Heart left ventricle (tissue), 16 donors: Measurements from ENCODE around the gene STARD9. TPM values are rescaled to one million over a fixed set of nuclear protein-coding genes. Genes with fewer than 3 reads are reported as not detected.

Source experiments
- ATAC-seq, 4 donors: fragments of 200-7000 bp; cut with Tn5 transposase; one replicate each; pipeline ENCODE4 v1.9.1; 2020 to 2022; ENCODE audit warnings: moderate library complexity in 4 of 4, mild to moderate bottlenecking in 3 of 4, moderate number of reproducible peaks in 1 of 4
- DNase-seq, 5 donors: peaks; one replicate each; pipeline ENCODE4 v3.0.0-alpha.2; 2020
- H3K27ac ChIP-seq, 12 donors: fragments of 200-600 bp; sonication (generic) in 4 of 12; one replicate each; pipeline versions ENCODE4 v1.5.0 to v1.8.0; 2016 to 2022; ENCODE audit warnings: mild to moderate bottlenecking in 2 of 12
- H3K27me3 ChIP-seq, 9 donors: fragments of 200-600 bp; sonication (generic) in 2 of 9; one replicate each; pipeline versions ENCODE4 v1.5.1 to v1.8.0; 2016 to 2022; ENCODE audit warnings: mild to moderate bottlenecking in 3 of 9
- H3K36me3 ChIP-seq, 9 donors: fragments of 200-600 bp; sonication (generic) in 2 of 9; one replicate each; pipeline versions ENCODE4 v1.5.0 to v1.8.0; 2018 to 2022; ENCODE audit warnings: mild to moderate bottlenecking in 2 of 9
- H3K4me1 ChIP-seq, 12 donors: fragments of 200-600 bp; sonication (generic) in 4 of 12; one replicate each; pipeline versions ENCODE4 v1.5.0 to v1.8.0; 2016 to 2022; ENCODE audit warnings: mild to moderate bottlenecking in 3 of 12
- H3K4me3 ChIP-seq, 12 donors: fragments of 200-600 bp; sonication (generic) in 4 of 12; one replicate each; pipeline versions ENCODE4 v1.5.0 to v1.8.0; 2017 to 2022; ENCODE audit warnings: mild to moderate bottlenecking in 9 of 12, moderate library complexity in 4 of 12
- H3K9me3 ChIP-seq, 12 donors: fragments of 200-600 bp; sonication (generic) in 4 of 12; one replicate each; pipeline versions ENCODE4 v1.5.0 to v1.8.0; 2016 to 2022; ENCODE audit warnings: mild to moderate bottlenecking in 1 of 12
- CTCF ChIP-seq, 12 donors: fragments of 200-600 bp; sonication (generic) in 4 of 12; IDR thresholded peaks; one replicate each; pipeline versions ENCODE4 v1.5.0 to v1.8.0; 2018 to 2022; ENCODE audit warnings: antibody characterized with exemption in 12 of 12, mild to moderate bottlenecking in 5 of 12
- POLR2A ChIP-seq, 2 donors: fragments of 450-650 bp; IDR thresholded peaks; one replicate each; pipeline ENCODE4 v1.6.1; 2017; ENCODE audit warnings: antibody characterized with exemption in 2 of 2, mild to moderate bottlenecking in 2 of 2, moderate library complexity in 2 of 2
- WGBS, 4 donors: extraction: QIAGEN DNeasy Blood & Tissue Kit in 2 of 4; methylation state at CpG; one replicate each; pipeline versions ENCODE4 v1.1.5 to v1.1.7; 2013 to 2018; 5-methylcytosine and 5-hydroxymethylcytosine counted together
- intact Hi-C, 10 donors: fragments of 100-400 bp; cut with DNase I; formaldehyde crosslinking; loops; one replicate each; pipeline versions ENCODE4 v1.11.1 to v1.14.2; 2022
- polyA plus RNA-seq, 2 donors: library from polyadenylated mRNA; stranded (reverse); fragments of 200-250 nt; gene quantifications; one replicate each; pipeline ENCODE4 v1.2.3, GENCODE V29; 2013
- total RNA-seq, 9 donors: library from RNA; depleted of rRNA in 2 of 9; stranded (reverse); fragments of >200 nt in 2 of 9; fragmentation: NEBNext Ultra II Directional in 3 of 9; extraction: Animal tissue kit (Norgen Biotek cat#: 25700) in 3 of 9; gene quantifications; one replicate each; pipeline versions ENCODE4 v1.1.0 to v1.2.4, GENCODE V29; 2016 to 2023
- donor health status: ischemic (EF 13 %, LVEDD 7.1; RV severe dilation, severe dysfunction).
- donor health status: healthy with polysubstance abuse.
- donor health status: DM: no; HTN: yes; CAD: no.
- donor health status: DM: no; HTN: no; CAD: no.
- donor health status: ischemic (EF 25% LVEDD 6.9; RV normal size, moderate dysfunction).
- donor health status: ischemic (EF 25% LVEDD 5.7; RV mildly dilated, moderate dysfunction).
- donor health status: healthy.
- donor health status: DM: yes; HTN: yes; CAD: no.
- donor health status: ischemic (EF 35%, LVEDD 5.7; RV mildly dilated, moderate dysfunction).
- donor health status: nonischemic (EF 11% LVEDD 7.7; RV severe dilation, severe dysfunction).
- donor health status: DM: yes; HTN: yes; CAD: no.
- donor health status: PGD.
- donor health status: ischemic (EF 29% LVEDD 5.4; RV normal size, mild dysfunction).
- donor health status: nonischemic (EF 23%, LVEDD 6.1; RV moderate dilation, normal function).

The STARD9 gene
- total and polyA plus RNA-seq, 11 donors = 3.7 to 11.1 (median 8.0) TPM

DNA sequence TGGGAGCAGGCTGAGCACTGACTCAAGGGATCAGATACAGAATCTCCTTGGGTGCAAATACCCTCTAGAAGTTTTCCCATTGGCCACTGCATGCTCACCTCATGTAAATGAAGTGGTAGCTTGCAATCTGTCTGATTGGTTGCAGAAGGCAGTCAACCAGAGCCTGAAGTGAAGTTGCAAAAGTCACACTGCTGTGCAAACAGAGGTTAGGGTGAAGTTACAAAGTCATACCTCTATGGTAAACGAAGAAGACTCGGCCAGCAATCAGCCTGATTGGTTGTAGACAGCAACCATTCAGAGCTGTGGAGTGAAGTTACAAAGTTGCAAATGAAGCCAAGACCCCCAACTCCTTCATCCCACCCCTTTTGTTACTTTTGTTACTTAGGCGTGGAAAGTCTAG, 27.1 kb downstream of the STARD9 start:
- H3K4me1 ChIP-seq = peaks cover 7 to 33% (median 23%) of the 10 kb centered on the region in 12 donors
- no peak overlapping the region for H3K27ac ChIP-seq
- ATAC-seq = no peak
- H3K9me3 ChIP-seq = no peaks in the 10 kb centered on the region
- intact Hi-C loops = no loop called here
- 87 to 96% (median 92%) methylated on average over 3 of the region's 3 CpGs for WGBS, 4 donors
- TF ChIP-seq POLR2A (IDR thresholded peaks at IDR 0.05) = no peak
- no peak for TF ChIP-seq CTCF (IDR thresholded peaks at IDR 0.05)
- H3K27me3 ChIP-seq = no peaks in the 10 kb centered on the region
- H3K36me3 ChIP-seq = peaks cover 0 to 15% (median 0%) of the 10 kb centered on the region in 9 donors
- DNase-seq = no peak
- no peak overlapping the region for H3K4me3 ChIP-seq

- ATAC-seq (no peak), DNase-seq (no peak)
- 90 to 96% (median 93%) methylated on average over 2 of the region's 2 CpGs for WGBS, 4 donors
- intact Hi-C loops = no loop called here
- Histone ChIP-seq H3K9me3 (no peaks in the 10 kb centered on the region), H3K36me3 (peaks cover 0 to 15% (median 0%) of the 10 kb centered on the region in 9 donors), H3K27ac (no peak overlapping the region), H3K27me3 (no peaks in the 10 kb centered on the region), H3K4me3 (no peak overlapping the region), H3K4me1 (peaks cover 11 to 48% (median 36%) of the 10 kb centered on the region in 12 donors)
- no peak for TF ChIP-seq POLR2A (IDR thresholded peaks at IDR 0.05)
- no peak for TF ChIP-seq CTCF (IDR thresholded peaks at IDR 0.05)
Measured at GRCh38 chr15:42603978-42604377, 28.6 kb downstream of the STARD9 start.

DNA sequence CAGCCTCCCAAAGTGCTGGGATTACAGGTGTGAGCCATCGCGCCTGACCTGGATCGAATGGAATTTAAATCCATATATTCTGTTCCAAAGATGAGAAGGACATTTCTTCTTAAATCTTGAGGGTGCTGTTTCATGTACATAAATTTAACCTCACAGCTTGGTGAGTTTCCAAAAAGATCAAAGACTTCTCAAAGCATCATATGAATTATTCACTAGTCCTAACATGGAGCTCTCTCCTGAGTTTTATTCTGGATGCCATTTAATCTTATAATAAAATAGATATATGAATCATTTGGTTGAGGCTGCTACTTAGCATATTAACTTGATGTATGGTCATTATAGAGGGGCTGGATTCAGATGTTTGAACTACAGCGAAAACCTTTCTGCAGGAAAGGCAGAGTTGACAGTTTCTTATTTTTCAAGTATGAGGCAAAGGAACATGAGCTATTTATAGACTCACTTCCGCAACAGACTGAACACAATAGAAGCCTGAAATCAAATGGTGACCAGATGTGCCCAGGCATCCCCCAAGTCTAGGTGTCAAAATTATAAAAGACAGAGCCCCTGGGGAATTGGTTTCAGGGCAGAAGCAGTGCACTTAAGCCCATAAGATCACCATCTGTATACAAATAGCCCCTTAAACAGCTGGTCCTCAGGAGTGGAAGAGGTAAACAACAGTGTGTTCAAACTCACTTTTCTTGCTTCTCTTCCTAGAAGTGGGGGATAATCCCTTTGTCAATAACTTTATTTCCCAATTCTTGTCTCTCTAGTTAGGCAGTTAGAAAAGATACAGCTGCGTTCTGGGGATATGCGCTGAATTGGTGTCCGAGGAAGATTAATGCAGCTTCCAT, 29.7 kb downstream of the STARD9 start:
- TF ChIP-seq POLR2A (IDR thresholded peaks at IDR 0.05) (no peak), CTCF (IDR thresholded peaks at IDR 0.05) (no peak)
- intact Hi-C loops = no loop called here
- Histone ChIP-seq H3K4me1 (peaks cover 11 to 59% (median 44%) of the 10 kb centered on the region in 12 donors), H3K27ac (peak overlapping the region in 11 of 12 donors; percentile 27 to 75 (median 54)), H3K27me3 (no peaks in the 10 kb centered on the region), H3K4me3 (peak overlapping the region in 1 of 12 donors; percentile 3), H3K9me3 (no peaks in the 10 kb centered on the region), H3K36me3 (peaks cover 0 to 10% (median 0%) of the 10 kb centered on the region in 9 donors)
- peak in 1 of 5 donors; percentile 21 for DNase-seq
- 52 to 61% (median 58%) methylated on average over 8 of the region's 8 CpGs for WGBS, 4 donors
- peak; percentile 57 to 73 (median 66) for ATAC-seq

- Histone ChIP-seq H3K9me3 (no peaks in the 10 kb centered on the region), H3K27ac (peak overlapping the region in 11 of 12 donors; percentile 27 to 75 (median 54)), H3K4me1 (peaks cover 11 to 61% (median 45%) of the 10 kb centered on the region in 12 donors), H3K36me3 (peaks cover 0 to 8% (median 0%) of the 10 kb centered on the region in 9 donors), H3K27me3 (no peaks in the 10 kb centered on the region), H3K4me3 (peak overlapping the region in 1 of 12 donors; percentile 3)
- TF ChIP-seq CTCF (IDR thresholded peaks at IDR 0.05) = no peak
- no peak for TF ChIP-seq POLR2A (IDR thresholded peaks at IDR 0.05)
- intact Hi-C loops = no loop called here
- no peak for DNase-seq
- no peak for ATAC-seq
- 45 to 70% (median 61%) methylated on average over 3 of the region's 3 CpGs for WGBS, 4 donors
Measured at GRCh38 chr15:42605796-42606195, 30.4 kb downstream of the STARD9 start.
